AG04450 (cell line): ENCODE data around the gene EYA4. TPM values are rescaled to one million over a fixed set of nuclear protein-coding genes. Genes with fewer than 3 reads are reported as not detected.

Source experiments
- CTCF ChIA-PET: fragments of 300-600, 350-600 bp; formaldehyde crosslinking; extraction: SDS; loops from one replicate; lab custom pipeline; 2022; ENCODE audit warnings: antibody characterized with exemption, inconsistent platforms; lab: Charles Lee
- POLR2A ChIA-PET: fragments of 350-600 bp; formaldehyde crosslinking; extraction: SDS; loops from one replicate; lab custom pipeline; 2021; ENCODE audit warnings: antibody characterized with exemption, inconsistent platforms; lab: Yijun Ruan, JAX
- DNase-seq: peaks from one replicate; pipeline ENCODE4 v3.0.0-alpha.2; 2011; ENCODE audit warnings: low read depth, low spot score
- H3K27ac ChIP-seq: one replicate; pipeline ENCODE4 v1.5.1; 2012; ENCODE audit warnings: low read depth, low read length, control low read depth
- H3K27me3 ChIP-seq: one replicate; pipeline ENCODE4 v1.6.0; 2012; ENCODE audit warnings: low read length; ENCODE audit not compliant: control insufficient read depth, insufficient read depth
- H3K4me3 ChIP-seq: 2 replicates; pipeline ENCODE4 v1.5.1; 2011; ENCODE audit warnings: mild to moderate bottlenecking, low read depth, low read length, control low read depth
- H3K9me3 ChIP-seq: 2 replicates; pipeline ENCODE4 v1.5.1; 2012; ENCODE audit warnings: low read length; ENCODE audit not compliant: control insufficient read depth, insufficient read depth
- CTCF ChIP-seq: IDR thresholded peaks from 2 replicates; pipeline ENCODE4 v1.5.1; 2011; ENCODE audit warnings: low read depth, low read length, control low read depth, inconsistent platforms
- polyA plus RNA-seq: library from polyadenylated mRNA; depleted of rRNA; stranded (reverse); fragments of >200 nt; gene quantifications from 2 replicates; pipeline ENCODE4 v1.2.3, GENCODE V29; 2011

Gene EYA4
- polyA plus RNA-seq, 1 experiment: 37.8 TPM

- Histone ChIP-seq H3K27me3 (no peaks in the 10 kb centered on the region), H3K27ac (no peak overlapping the region), H3K9me3 (no peaks in the 10 kb centered on the region), H3K4me3 (no peak overlapping the region)
- TF ChIP-seq CTCF: no peak
- no peak for DNase-seq
- CTCF ChIA-PET: no interaction called here
- POLR2A ChIA-PET: no interaction called here
These were observed 285.3 kb downstream of the EYA4 start for GRCh38 chr6:133526436-133526835.

GRCh38 chr6:133528566-133528965, 287.4 kb downstream of the EYA4 start:
- ChIA-PET POLR2A (no interaction called here), CTCF (interaction anchor here (1.1 kb wide), 1 partner anchor 535 kb away, joined by 3 read pairs; no protein-coding TSS in a partner anchor)
- Histone ChIP-seq H3K4me3 (no peak overlapping the region), H3K9me3 (no peaks in the 10 kb centered on the region), H3K27me3 (no peaks in the 10 kb centered on the region), H3K27ac (no peak overlapping the region)
- no peak for DNase-seq
- no peak for TF ChIP-seq CTCF

- no peak overlapping the region for H3K4me3 ChIP-seq
- no peak overlapping the region for H3K27ac ChIP-seq
- ChIA-PET POLR2A (no interaction called here), CTCF (interaction anchor here (0.5 to 1.3 kb wide), 3 partner anchors 341 to 1003 kb away, joined by 3 to 7 read pairs (median 3); no protein-coding TSS in a partner anchor)
- no peaks in the 10 kb centered on the region for H3K27me3 ChIP-seq
- DNase-seq: no peak
- no peak for TF ChIP-seq CTCF
- no peaks in the 10 kb centered on the region for H3K9me3 ChIP-seq
These were observed 291.8 kb downstream of the EYA4 start for GRCh38 chr6:133532908-133533307.

- no peaks in the 10 kb centered on the region for H3K27me3 ChIP-seq
- no peak overlapping the region for H3K4me3 ChIP-seq
- ChIA-PET POLR2A (no interaction called here), CTCF (interaction anchor here (0.6 to 0.7 kb wide), 2 partner anchors 348 to 557 kb away, joined by 3 to 6 read pairs; no protein-coding TSS in a partner anchor)
- no peak for TF ChIP-seq CTCF
- no peaks in the 10 kb centered on the region for H3K9me3 ChIP-seq
- H3K27ac ChIP-seq: no peak overlapping the region
- DNase-seq: no peak
These were observed 298.5 kb downstream of the EYA4 start for GRCh38 chr6:133539502-133540259.

- POLR2A ChIA-PET: no interaction called here
- no peak for TF ChIP-seq CTCF
- Histone ChIP-seq H3K27me3 (no peaks in the 10 kb centered on the region), H3K4me3 (no peak overlapping the region), H3K9me3 (no peaks in the 10 kb centered on the region), H3K27ac (no peak overlapping the region)
- CTCF ChIA-PET: interaction anchor here (0.6 kb wide), 1 partner anchor 349 kb away, joined by 6 read pairs; no protein-coding TSS in a partner anchor
- DNase-seq: no peak
These were observed 299.2 kb downstream of the EYA4 start for GRCh38 chr6:133540361-133540760.
